Mesenteric fat pad (tissue), 1 donor: Measurements from ENCODE around the gene TTC16. TPM values are rescaled to one million over a fixed set of nuclear protein-coding genes. Genes with fewer than 3 reads are reported as not detected.
"Not testable (repeated sequence)": the region's sequence is repeated elsewhere in the genome, so short reads cannot be mapped to it uniquely, and the experiment has no call there.

Experiments
- DNase-seq: peaks from one replicate; pipeline ENCODE4 v3.0.0-alpha.2; 2020; ENCODE audit warnings: low spot score
- total RNA-seq: library from RNA; stranded (reverse); fragmentation: NEBNext Ultra II Directional; extraction: Animal tissue kit (Norgen Biotek cat#: 25700); gene quantifications from one replicate; pipeline ENCODE4 v1.2.1, GENCODE V29; 2021
- donor health status: DM: yes; HTN: yes; CAD: no.

Gene TTC16
- total RNA-seq, 1 donor from 2014 or later: not detected

DNA sequence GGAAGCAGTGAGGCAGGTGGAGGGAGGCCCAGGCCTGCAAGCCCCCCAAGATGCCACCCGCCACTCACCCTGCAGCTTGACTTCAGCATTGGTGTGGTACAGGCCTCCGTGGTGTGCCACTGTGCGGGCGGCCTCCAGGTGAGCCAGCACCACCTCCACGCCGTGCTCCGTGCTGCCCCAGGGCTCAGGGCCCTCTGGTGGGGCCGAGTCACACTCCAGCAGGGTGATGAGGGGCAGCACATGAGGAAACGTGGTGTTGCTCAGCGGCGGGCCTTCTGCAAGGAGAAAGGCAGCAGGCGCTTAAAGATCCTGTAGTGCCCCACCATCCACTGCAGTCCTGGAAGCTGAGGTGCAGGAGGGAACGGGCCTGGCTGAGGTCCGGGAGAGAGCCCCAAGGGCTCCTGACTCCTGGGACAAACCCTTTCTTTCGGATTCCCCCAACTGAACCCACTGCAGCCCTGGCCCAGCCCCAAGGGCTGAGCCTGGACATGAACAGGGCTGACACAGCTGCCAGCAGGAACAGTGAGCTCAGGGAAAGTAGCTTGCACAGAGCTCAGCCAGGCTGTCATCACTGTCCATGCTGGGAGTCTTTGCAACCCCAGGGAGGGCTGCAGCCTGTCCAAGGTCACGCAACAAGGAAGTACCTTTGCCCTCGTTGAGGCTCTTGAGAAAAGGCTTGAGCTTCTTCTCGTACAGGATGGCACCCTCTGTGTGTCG, 23.9 kb downstream of the TTC16 start:
- no peak for DNase-seq

DNA sequence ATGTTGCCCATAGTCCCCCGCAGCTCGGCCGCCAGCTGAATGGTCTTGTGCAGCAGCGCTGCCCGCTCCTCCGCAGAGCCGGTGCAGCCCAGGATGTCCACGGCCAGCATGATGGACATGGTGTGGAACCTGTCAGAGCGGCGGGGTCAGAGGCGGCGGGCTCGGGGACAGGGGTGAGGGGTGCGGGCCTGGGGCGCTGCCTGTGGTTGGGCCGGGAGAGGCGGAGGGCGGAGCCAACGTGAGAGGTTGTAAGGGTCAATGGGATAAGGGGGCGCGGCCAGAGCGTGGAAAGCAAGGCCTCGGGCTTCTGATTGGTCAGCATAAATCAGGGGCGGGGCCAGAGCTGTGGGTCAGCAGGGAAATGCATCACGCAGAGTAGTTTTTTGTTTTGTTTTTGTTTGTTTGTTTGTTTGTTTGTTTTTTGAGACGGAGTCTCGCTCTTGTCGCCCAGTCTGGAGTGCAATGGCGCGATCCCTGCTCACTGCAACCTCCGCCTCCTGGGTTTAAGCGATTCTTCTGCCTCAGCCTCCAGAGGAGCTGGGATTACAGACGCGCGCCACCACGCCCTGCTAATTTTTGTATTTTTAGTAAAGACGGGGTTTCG, 26.1 kb downstream of the TTC16 start:
- DNase-seq: no peak

DNA sequence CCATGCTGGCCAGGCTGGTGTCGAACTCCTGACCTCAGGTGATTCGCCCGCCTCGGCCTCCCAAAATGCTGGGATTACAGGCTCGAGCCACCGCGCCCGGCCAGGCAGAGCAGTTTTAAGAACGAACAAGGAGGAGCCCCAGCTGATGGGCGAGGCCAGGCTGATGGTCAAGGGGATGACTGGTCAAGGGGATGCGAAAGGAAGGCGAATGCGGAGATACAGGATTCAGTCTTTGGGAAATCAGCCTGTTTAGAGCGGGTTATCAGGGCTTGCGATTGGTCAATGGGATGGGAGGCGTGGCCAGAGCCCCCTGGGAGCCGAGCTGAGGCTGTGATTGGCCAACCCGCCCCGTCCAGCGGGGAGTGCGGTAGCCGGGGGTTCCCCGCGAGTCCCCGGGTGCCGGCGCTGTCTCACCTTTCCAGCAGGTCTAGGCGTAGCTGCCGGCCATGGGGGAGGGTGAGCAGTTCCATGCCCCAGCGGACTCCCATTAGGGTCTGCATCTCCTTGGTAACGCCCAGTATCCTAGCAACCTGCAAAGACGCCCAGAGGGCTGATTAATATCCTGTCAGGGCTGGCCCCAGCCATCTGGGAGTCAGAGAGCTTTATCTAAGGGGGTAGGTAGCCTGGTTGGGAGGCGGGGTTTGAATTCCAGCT, 26.7 kb downstream of the TTC16 start:
- DNase-seq: no peak

DNA sequence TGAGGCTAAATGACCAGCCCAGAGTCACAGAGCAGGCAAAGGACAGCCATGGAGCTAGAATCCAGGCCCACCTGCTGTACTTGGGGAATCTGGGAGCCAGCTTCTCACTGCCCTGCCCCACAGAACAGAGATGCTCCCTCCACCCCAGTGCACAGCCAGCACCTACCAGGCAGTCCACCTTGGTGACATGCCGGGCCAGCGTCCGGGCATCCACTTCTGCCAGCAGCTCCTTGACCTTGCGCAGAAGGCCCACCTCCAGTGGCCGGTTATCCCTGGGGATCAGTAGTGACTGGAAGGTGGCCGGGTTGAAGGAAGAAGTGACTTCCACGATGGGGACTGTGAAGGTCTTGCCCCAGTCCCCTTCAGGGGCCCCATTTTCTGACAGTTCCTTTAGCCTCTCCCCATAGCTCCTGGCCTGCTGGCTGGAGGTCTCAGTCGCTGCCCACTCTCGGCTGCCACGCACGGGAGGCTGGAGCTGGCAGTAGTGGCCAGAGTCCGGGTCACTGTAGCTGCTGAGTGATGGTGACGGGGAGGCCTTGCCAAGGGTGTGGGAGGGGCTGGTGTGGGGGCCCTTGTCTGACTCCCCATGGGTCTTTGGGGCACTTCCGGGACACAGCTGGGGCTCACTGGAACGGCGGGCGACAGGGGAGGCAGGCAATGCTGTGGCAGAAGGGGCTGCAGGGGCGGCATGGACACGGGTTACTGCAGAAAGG, 28.7 kb downstream of the TTC16 start:
- DNase-seq: no peak

DNA sequence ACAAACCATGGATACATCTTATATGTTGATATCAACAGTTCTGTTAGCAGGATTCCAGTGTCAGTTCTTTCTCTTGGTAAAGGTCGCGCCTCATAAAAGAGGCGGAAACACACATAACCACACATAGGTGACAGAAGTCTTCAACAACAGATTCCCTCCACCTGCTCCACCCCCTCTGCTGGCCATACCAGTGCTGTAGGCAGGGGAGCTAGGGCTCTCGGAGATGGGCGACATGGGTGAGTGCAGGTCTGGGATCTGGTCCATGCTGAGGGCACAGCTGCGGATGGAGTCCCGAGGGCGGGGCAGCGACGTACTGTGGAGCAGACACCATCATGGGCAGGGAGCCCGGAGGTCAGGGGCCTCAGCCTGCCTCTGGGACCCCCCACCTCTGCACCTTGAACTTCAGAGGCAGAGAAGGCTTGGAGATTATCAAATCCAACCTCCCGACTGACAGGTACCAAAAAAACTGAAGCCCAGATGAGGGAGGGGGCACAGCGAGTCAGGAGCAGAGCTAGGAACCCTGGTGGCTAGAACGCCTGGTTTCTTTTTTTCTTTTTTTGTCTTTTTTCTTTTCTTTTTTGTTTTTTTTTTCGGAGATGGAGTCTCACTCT, 31.2 kb downstream of the TTC16 start:
- DNase-seq: no peak

DNA sequence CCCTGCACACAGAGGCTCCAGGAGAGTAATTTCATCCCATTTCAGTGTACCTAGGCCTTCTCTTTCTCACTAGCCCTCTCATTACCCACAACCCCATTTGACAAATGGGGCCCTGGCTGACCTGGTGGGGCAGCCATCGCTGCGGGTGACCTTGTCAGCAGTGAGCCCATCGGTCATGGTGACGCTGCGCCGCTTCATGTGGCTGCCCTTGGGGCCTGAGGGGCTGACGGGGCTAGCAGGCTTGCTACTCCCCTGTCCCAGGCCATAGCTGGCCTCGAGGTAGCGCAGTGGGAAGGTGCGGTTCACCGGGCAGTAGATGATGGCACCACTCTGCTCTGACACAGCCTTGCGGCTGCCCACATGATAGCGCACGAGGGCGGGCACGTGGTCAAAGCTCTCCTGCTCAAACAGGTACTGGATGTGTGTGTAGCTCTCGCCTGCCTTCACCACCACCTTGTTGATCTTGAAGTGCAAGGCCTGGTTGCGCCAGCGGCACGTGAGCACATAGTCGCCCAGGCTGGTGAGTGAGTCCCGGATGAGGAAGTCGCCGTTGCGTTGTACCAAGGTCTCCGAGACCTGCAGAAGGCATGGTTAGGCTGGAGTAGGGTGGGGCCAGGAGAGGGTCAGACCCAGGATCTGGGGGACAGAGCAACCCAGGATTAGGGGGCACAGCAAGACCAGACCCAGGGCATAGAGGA, 33.4 kb downstream of the TTC16 start:
- DNase-seq: no peak

DNA sequence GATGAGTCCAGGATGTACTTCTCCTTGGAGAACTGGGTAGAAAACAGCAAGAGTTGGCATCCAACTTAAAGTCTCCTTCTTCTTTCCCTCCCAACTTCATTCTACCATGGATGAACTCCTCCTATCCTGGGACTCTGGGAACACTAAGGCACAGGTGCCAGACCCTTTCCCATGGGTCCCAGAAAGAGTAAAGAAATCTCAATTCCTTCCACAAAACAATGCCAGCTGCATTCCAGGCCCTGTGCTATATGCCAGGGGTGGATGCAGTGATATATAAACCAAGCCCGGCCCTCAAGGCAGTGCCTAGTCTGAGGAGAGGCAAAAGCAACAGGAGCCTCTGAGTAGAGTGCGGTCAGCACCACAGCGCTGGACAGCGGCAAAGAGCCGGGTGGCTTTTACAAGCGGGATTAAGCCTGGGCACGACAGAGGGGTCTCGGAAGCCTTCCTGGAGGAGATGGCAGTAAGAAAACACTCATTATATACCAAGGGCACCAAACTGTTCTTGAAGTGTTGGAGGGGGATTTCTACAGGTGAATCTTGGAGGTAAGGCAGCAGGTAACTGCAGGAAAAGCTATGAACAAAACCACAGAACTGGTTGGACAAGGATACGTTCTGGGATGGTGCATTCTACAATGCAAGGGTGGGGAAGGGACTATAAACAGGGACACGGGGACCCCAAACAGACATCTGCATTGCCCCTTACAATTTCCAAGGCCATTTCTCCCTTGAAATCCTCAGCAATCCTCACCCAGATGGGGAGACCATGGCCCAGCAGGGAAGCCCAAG, 35.6 kb downstream of the TTC16 start:
- DNase-seq: no peak

DNA sequence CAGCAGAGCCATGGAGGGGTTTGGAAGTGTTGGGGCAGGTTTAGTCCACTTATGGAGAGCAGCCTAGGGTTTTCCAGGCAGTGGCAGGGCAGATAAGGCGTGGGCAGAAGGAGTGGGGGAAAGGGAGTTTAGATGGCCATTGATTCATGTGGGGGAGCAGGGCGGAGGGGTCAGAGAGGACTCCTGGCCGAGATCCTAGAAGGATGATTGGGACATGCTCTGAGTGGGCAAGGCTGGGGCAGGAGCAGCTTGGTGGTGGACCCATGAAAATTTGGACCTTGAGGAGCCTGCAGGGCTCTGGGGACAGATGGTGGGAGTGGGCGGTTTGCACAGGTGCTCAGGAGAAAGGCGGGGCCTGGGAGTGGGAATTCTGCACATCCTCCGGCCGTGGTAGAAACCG, 37.3 kb downstream of the TTC16 start:
- no peak for DNase-seq

DNA sequence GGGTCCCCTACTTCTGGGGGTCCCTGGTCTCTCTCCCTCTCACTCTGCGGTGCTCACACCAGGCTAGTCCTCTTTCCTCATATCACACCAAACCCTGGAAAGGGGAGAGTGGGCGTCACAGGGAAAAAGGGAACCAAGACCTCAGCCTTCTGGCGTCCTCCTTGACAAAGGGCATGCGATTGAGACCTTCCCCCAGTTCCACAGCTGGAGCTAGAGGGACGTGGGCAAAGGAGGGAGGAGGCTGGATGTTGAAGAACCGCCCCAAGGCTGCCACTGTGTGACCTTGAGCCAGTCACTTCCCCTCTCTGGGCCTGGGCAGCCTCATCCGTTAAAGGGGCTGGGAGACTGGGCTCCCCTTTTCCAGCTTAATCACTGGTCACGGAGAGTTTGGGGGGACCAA, 37.7 kb downstream of the TTC16 start:
- no peak for DNase-seq

DNA sequence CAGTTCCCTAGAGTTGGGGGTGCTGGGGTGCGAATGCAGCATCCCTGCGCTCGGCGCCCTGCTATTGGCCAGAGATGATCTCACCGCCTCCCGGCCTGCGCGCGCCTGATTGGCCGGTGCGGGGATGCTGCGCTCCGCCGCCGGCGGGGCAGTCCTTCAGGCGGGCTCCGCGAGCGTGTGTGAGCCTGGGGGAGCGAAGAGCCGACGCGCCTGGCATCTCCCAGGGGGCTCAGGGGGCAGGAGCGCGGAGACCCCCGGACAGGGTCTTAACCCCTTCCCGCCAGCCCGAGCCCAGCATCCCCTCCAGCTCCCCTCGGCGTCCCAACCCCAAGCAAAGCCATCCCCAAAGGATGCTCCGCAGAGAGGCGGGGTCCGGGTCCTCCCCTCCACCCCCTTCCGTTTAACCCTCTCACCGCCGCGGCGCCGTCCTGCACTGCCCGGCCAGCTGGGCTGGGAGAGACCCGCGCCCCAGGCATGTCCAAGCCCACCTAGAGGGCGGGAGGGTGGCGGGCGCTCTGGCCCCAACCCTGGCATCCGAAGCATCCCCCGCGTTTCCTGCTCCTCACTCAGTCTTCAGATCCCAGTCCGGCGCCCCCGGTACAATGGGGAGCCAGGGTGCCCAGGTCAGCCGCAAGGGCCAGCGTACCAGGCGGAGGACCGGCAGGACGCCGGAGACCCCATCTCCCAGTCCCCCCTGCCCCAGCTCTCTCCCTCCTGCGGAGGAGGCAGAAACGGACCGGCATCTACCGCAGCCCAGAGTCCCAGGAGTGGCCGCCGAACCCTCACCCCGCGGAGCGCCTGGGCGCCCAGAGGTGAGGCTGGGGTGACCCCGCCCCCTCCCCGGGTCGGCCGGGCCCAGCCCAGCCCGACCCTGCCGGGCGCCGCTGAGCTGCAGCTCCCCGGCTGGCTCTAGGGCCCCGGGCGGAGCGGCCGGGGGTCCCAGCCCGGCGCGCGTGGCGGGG, 38.5 kb downstream of the TTC16 start:
- DNase-seq: no peak

DNA sequence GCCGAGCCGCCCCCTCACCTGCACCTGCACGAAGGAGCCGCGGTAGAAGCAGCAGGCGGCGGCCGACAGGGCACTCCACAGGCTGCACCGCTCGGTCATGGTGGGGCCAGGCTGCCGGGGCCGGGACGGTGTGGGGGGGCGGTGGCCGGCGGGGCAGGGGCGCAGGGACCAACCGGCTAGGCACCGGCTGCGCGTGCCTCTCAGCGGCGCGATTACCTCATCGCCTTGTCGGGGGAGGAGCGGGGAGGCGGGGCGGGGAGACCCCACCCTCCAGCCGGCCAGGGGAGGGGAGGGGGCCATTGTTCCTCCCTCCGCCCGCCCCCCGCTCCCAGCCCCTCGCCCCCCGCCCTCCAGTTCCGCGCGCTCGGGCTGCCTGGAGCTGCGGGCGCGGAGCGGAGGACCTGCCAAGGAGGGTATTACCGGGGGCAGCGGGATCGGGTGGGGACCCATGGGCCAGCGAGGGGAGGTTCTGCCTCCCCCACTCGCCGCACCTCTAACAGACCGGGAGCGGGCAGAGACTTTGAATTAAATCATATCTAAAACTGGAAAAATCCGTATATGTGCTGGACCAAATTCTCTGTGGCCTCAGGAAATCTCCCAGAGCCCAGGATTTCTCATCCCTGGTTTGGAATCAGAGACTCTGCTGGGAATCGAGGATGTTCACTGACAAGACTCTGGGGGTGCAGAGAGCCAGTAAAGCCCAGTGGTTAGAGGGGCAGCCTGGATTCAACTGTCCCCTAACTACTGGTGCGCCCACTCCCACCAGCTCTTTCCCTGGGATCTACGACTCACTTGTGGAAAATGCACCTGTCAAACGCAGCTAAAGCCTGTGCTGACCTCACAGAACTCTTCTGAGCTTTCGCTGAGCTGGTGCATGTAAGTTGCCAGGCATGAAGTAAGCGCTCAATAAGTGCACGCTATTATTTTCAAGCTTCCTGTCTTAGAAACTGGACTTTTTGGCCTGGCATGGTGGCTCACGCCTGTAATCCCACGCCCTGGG, 39.5 kb downstream of the TTC16 start:
- no peak for DNase-seq

DNA sequence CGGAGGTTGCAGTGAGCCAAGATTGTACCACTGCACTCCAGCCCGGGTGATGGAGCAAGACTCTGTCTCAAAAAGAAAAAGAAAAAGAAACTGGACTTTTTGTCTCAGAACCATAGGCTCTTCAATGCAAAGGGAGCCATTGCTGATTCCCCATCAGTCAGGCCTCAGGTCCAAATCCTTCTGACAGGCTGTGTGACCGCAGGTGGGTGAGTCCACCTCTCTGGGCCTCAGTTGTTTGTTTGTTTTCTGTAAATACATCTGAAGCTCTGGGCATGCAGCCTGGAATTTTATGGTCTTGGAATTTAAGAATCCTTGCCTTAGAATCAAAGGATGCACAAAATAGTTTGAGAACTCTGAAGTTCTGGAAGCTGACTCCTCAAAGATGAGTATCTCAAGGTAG, 40.4 kb downstream of the TTC16 start:
- DNase-seq: no peak

DNA sequence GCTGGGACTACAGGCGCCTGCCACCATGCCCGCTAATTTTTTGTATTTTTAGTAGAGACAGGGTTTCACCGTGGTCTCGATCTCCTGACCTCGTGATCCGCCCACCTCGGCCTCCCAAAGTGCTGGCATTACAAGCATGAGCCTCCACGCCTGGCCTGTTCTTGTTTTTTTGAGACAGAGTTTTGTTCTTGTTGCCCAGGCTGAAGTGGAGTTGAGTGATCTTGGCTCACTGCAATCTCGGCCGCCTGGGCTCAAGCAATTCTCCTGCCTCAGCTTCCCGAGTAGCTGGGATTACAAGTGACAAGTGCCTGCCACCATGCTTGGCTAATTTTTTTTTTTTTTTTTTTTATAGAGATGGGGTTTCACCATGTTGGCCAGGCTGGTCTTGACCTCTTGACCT, 40.9 kb downstream of the TTC16 start:
- not testable (repeated sequence) for DNase-seq

DNA sequence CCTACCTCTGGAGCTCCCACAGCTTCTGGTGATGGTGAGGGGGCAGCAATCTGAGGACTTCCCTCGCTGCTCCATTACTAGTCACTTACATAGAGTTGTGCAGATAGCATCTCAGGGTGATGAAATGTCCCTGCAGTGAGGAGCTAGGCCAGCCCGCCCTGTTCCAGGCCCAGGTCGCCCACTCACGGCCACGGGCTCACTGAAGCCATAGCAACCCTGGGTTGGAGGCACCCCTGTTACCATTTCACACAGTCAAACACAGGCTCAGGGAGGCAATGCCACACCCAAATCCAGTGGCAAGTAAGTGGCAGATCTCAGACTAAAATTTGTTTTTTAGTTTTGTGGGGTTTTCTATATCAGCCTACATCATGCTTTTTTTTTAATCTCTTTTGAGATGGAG, 43.0 kb downstream of the TTC16 start:
- DNase-seq: no peak

DNA sequence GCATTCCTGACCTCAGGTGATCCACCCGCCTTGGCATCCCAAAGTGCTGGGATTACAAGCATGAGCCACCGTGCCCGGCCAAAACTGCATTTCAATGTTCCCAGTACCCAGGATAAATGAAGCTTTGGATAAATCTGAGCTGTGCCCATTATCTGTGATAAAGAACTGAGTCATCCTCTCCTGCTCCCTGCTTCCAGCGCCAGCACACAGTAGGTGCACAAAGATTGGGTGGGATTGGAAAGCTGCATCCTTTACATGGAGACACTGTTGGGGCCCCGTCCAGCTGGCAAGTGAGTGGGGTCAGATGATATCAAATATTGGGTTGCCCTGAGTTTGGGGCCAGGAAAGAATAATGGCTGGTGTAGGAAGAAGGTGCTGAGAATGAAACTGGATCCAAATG, 45.2 kb downstream of the TTC16 start:
- no peak for DNase-seq

DNA sequence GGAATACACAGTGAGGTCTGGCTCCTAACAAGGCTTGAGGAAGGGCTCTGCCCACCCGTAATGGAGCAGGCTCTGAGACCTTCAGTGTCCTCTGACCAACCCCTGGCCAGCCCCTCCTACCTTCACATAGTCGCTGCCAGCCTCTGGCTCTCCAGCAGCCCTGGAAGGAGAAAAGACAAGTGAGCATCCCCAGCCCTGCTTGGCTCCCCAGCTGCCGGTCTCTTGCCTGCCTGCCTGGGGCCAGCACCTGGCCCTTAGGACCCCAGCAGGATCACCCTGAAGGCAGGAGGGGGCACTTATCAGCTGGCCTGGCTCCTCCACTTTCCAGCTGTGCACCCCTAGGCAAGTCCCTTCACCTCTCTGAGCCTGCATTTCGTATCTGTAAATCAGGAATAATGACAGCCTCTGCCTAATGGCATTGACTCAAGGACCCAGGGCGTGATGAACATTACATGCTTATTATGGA, 45.6 kb downstream of the TTC16 start:
- DNase-seq: no peak

DNA sequence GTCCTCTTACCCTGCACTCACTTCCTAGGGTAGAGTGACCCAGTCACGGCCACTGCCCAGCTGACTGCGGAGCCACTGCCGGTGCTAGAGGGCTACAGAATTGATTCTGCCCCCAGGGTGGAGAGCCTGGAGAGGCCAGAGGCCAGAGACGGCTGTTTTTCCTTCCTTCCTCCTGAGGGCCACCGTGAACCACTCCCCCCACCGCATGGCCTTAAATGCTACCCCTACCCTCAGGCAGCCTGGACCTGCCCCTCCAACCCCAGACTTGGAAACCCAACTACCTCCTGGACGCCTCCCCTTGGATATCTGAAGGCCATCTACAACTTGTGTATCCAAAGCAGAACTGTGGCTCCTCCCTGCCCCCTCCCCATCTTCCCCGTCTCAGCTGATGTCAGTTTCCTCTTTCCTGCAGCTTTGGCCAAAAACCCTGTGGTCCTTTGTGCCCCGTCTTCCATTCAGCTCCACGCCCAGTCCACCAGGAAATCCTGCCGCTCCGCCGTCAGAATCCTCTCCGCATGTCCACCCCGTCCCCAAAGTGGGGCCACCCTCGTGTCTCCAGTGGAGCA, 46.3 kb downstream of the TTC16 start:
- DNase-seq: no peak
